Prostate gland (tissue), 2 donors: ENCODE measurements around the gene FARS2.

Source experiments
- POLR2AphosphoS5 ChIP-seq: sonication (generic); formaldehyde crosslinking; IDR thresholded peaks from one replicate; pipeline ENCODE4 v1.6.1; 2017; ENCODE audit warnings: antibody characterized with exemption
- TF ChIP-seq, protein P1 (sequence below), 4 experiments: fragments of 200-600 bp in 2 of 4; fragments of 450-650 bp in 2 of 4; sonication (generic) in 2 of 4; IDR thresholded peaks; 1 replicate in 3 of 4; 2 replicates in 1 of 4; pipeline ENCODE4 v1.5.1; 2016 to 2019; ENCODE audit warnings: antibody characterized with exemption in 4 of 4, mild to moderate bottlenecking in 2 of 4, moderate library complexity in 2 of 4

GRCh38 chr6:5424726-5425125, 163.4 kb downstream of the FARS2 start:
- TF ChIP-seq, protein P1, sequence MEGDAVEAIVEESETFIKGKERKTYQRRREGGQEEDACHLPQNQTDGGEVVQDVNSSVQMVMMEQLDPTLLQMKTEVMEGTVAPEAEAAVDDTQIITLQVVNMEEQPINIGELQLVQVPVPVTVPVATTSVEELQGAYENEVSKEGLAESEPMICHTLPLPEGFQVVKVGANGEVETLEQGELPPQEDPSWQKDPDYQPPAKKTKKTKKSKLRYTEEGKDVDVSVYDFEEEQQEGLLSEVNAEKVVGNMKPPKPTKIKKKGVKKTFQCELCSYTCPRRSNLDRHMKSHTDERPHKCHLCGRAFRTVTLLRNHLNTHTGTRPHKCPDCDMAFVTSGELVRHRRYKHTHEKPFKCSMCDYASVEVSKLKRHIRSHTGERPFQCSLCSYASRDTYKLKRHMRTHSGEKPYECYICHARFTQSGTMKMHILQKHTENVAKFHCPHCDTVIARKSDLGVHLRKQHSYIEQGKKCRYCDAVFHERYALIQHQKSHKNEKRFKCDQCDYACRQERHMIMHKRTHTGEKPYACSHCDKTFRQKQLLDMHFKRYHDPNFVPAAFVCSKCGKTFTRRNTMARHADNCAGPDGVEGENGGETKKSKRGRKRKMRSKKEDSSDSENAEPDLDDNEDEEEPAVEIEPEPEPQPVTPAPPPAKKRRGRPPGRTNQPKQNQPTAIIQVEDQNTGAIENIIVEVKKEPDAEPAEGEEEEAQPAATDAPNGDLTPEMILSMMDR (IDR thresholded peaks at IDR 0.05): no peak
- TF ChIP-seq POLR2AphosphoS5: no peak
